HEK293T (cell line): ENCODE results near the gene SMIM13.

ENCODE experiments used
- ARNT ChIP-seq: fragments of 450-650 bp; IDR thresholded peaks from 2 replicates; pipeline ENCODE4 v1.6.1; 2017; ENCODE audit warnings: mild to moderate bottlenecking
- FOXK2 ChIP-seq: fragments of 450-650 bp; IDR thresholded peaks from 2 replicates; pipeline ENCODE4 v1.6.1; 2016; ENCODE audit warnings: mild to moderate bottlenecking
- FOXM1 ChIP-seq: fragments of 450-650 bp; IDR thresholded peaks from 2 replicates; pipeline ENCODE4 v1.6.1; 2017; ENCODE audit warnings: mild to moderate bottlenecking, borderline replicate concordance
- SP1 ChIP-seq: fragments of 450-650 bp; IDR thresholded peaks from 2 replicates; pipeline ENCODE4 v1.6.1; 2017
- SUZ12 ChIP-seq: fragments of 450-650 bp; IDR thresholded peaks from 2 replicates; pipeline ENCODE4 v1.6.1; 2016; ENCODE audit warnings: mild to moderate bottlenecking
- TARDBP ChIP-seq: fragments of 450-650 bp; IDR thresholded peaks from 2 replicates; pipeline ENCODE4 v1.6.1; 2016

GRCh38 chr6:11140056-11140455 lies 46.4 kb downstream of the SMIM13 start:
- no peak for TF ChIP-seq SP1
- no peak for TF ChIP-seq SUZ12
- TF ChIP-seq TARDBP = no peak
- no peak for TF ChIP-seq FOXK2
- TF ChIP-seq FOXM1 = no peak
- TF ChIP-seq ARNT = no peak
